NCI-H1105 treated with DMSO at 0.1 percent for 48 hours (cell line): ENCODE data around the gene ZBTB49.
"Not testable (repeated sequence)": the region's sequence is repeated elsewhere in the genome, so short reads cannot be mapped to it uniquely, and the experiment has no call there.

Source experiments
- DNase-seq: peaks from one replicate; lab custom pipeline; 2025; lab: John Stamatoyannopoulos, UW

ZBTB49 gene

GRCh38 chr4:4326166-4326565 lies 36.1 kb downstream of the ZBTB49 start:
- no peak for DNase-seq

GRCh38 chr4:4327652-4328121 lies 37.6 kb downstream of the ZBTB49 start:
- DNase-seq = no peak

DNA sequence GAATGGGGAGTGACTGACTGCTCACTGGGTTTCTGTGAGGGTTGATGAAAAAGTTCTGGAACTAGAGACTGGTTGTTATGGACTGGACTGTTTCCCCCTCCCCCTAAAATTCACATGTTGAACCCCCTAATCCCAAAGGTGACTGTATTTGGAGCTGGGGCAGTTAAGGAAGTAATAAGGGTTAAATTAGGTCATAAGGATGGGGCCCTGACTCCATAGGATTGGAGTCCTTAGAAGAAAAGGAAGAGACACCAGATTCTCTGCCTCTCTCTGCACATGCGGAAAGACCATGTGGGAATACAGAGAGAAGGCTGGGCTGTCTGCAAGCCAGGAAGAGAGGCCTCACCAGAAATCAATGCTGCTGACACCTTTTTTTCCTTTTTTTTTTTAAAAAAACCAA lies 38.2 kb downstream of the ZBTB49 start:
- DNase-seq = no peak

- no peak for DNase-seq
Measured at GRCh38 chr4:4328840-4329239, 38.8 kb downstream of the ZBTB49 start.

DNA sequence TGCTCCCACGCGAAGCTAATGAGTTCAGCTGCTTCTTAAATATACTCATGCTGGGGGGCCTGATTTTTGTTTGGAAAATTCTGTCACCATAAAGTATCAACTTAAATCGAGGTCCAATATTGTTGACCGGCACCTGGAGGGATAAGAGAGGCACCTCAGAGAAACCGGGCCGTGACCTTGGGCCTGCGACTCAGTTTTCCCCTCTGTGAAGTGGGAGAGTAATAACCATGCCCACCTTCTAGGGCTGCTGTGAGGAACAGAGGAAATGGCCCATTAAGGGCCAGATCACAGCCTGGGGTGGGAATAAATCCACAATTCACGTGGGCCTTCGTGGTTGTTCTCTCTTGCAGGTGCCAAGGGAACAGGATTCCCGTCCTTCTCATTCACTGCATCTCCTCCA lies 39.4 kb downstream of the ZBTB49 start:
- DNase-seq = no peak

DNA sequence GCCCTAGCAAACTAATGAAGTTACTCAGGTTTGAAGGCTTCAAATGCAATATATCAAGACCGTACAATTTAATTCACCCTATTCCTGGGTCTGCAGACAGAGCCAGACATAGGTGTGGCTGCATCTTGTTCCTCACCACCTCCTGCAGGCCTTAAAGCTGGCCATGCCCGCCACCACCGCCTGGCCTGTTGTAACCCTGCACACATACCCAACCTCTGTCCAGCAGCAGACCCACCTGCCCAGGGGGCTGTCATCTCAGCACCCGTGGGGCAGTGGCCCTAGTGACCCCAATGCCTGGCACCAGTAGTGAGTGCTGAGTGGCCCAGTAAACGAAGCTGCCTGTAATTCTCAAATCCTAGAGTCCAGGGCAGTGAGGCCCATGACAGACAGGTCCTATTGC lies 40.7 kb downstream of the ZBTB49 start:
- DNase-seq = no peak

DNA sequence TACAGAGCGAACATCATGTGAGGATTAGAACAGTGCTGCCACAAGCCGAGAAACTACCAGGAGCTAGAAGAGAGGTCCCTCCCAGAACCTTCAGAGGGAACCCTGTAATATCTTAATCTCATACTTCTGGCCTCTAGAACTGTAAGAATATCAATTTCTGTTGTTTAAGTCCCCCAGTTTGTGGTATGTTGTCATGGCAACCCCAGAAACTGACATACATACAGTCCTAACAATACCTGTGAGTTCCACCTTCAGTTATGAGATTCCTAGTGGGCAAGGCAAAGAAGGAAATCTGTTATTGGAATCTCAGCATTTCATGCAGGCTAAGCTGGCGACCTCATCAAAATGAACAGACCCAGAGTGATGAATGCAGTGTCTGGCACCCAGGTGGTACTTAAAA lies 42.5 kb downstream of the ZBTB49 start:
- DNase-seq = no peak

DNA sequence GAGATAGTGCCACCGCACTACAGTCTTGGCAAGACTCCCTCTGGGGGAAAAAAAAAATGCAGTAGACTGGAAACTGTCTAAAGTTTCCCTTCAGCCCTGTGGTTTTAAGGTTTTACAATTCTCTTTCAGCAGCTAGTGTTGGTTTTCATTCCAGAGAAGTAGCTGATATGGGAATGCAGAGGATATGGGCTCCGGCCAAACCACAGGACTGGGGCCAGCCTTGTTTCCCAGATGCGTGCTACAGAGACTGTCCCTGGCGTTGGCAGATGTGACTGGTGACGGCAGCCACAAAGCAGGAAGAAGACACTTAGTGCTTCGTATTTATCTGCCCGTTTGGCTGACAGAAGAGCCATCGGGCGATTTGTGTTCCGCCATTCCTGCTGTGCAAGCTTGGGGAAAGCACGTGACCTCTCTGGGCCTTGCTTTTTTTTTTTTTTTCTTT lies 43.2 kb downstream of the ZBTB49 start:
- no peak for DNase-seq

DNA sequence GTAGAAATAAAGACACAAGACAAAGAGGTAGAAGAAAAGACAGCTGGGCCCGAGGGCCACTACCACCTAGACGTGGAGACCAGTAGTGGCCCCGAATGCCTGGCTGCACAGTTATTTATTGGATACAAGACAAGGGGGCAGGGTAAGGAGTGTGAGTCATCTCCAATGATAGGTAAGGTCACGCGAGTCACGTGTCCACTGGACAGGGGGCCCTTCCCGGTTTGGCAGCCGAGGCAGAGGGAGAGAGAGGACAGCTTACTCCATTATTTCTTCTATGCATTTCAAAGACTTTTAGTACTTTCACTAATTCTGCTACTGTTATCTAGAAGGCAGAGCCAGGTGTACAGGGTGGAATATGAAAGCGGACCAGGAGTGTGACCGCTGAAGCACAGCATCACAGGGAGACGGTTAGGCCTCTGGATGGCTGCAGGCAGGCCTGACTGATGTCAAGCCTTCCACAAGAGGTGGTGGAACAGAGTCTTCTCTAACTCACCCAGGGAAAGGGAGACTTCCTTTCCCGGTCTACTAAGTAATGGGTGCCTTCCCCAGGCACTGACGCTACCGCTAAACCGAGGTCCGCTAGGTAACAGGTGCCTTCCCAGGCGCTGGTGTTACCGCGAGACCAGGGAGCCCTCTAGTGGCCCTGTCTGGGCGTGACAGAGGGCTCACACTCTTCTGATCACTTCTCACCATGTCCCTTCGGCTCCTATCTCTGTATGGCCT lies 44.9 kb downstream of the ZBTB49 start:
- DNase-seq = peak; percentile 18

- no peak for DNase-seq
Measured at GRCh38 chr4:4338210-4339001, 48.4 kb downstream of the ZBTB49 start.

- no peak for DNase-seq
Measured at GRCh38 chr4:4339504-4340085, 49.5 kb downstream of the ZBTB49 start.

DNA sequence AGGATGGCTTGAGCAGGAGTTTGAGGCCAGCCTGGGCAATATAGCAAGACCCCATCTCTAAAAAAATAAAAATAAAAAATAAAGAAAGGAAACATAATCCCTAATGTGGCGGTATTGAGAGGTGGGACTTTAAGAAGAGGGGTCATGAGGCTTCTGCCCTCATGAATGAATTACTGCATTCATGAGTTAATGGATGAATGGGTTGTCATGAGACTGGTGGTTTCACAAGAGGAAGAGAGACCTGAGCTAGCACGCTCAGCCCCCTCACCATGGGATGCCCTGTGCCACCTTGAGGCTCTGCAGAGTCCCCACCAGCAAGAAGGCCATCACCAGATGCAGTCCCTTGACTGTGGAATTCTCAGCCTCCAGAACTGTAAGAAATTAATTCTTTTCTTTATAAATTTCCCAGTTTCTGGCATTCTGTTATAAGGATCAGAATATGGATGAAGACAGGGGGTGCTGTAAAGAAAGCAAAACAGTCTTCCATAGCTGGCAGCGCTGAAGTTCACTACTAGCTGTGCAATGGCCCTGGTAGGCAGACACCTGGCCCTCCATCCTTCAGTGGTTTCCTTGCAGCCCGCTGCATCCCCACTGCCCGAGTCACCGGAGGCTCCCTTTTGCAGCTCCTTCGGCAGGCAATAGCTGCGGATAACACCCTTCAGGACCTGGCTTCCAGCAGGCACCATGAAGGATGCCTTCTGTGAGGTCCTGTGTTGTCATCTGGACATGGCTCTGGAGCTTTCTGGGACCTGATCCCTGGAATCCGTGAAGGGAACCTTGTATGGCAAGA lies 52.0 kb downstream of the ZBTB49 start:
- no peak for DNase-seq

GRCh38 chr4:4343038-4343437 lies 53.0 kb downstream of the ZBTB49 start:
- no peak for DNase-seq

GRCh38 chr4:4344915-4345527 lies 55.0 kb downstream of the ZBTB49 start:
- no peak for DNase-seq

DNA sequence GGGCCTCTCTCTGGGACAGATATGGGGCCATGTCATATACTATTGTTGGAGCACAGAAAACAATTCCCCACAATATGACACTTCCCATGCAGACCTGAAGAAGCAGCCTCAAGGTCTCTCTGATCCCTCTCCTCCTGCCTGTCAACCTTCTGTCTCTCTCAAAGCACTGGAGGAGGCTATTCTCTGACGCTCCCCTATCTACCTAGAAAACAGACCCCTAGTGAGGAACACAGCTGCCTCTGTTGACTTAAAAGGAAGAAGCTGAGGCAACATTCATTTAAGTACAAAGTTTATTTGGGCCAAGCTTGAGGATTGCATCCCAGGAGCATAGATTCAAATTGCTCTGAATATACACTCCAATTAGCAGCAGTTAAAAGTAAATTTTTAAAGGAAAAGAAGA lies 57.5 kb downstream of the ZBTB49 start:
- no peak for DNase-seq

- not testable (repeated sequence) for DNase-seq
Measured at GRCh38 chr4:4348585-4348984, 58.5 kb downstream of the ZBTB49 start.

GRCh38 chr4:4349867-4350266 lies 59.8 kb downstream of the ZBTB49 start:
- no peak for DNase-seq

GRCh38 chr4:4350909-4351308 lies 60.9 kb downstream of the ZBTB49 start:
- DNase-seq = no peak

DNA sequence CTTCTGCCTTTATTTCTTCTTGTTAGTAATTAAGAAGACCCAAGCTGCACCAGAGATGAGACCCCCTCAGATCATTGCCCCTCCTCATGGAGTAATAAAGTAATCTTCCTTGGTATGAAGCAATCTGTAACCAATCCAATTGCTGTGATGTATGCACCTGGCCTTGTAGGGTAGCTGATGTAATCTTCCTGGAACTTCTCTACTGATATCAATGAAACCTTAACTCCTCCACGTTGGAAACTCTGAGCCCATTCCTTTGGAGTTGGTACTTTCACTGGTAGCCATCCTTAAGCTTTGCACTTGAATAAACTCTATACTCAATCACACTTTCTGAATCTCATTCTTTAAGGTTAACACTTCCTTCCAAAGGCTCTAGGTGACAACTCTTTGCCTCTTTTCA lies 65.3 kb downstream of the ZBTB49 start:
- DNase-seq = no peak

DNA sequence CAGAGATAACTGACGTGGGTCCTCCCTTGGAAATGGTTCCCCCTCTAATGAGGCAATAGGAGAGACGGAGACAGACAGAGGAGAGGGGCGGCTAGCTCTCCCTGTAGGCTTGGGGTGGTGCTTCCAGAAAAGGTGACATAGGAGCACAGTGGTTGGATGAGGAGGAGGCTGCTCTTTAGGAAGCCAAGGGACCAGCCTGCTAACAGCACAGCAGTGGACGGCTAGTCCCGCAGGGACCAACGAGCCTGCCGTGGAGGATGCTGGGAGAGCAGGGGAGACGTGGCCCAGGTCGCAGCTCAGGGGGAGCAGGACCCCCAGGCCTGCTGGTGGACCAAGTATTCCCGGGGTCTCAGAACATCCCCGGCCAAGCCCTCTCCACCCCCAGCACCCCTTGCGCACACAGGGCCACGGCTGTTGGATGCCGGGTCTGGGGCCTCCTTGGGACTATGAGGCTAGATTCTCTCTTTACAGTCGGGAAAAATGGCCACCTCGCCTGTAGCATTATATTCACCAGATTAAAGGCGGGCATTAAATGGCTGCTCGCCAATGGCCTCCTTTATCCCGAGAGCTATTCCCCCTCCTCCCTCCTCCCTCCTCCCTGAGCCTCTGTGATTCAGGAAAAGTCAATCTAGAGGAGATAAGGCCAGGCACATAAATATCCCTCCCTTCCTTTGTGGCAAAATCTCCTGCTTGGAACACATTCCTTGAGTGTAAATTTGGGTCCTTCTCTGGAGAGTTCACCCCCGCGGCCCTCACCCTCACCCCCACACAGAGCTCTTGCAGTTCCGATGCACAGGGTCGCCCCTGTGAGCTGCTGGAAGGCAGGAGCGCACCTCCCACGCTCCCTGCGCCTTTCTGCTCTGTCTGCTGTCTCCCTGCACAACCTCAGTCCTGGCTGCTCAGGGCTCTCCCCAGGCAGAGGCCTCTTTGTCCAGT lies 66.3 kb downstream of the ZBTB49 start:
- no peak for DNase-seq
